ENCODE data around the gene GPRC5C. TPM values are rescaled to one million over a fixed set of nuclear protein-coding genes. Genes with fewer than 3 reads are reported as not detected.

Gene GPRC5C
- total and polyA plus RNA-seq, 2 of the 13 experiments (the other 11 are each of a cell fraction or from before 2014, with no cell fraction given) = 85.6 to 300 TPM

GRCh38 chr17:74442670-74443515 is 11.0 kb downstream of the GPRC5C start (continued):
- peak; percentile 45; the same call in 1 of the 2 replicates for TF ChIP-seq ZNF629 (CRISPR knock-in tag; conservative IDR thresholded peaks at IDR 0.05)
- TF ChIP-seq, protein P1, sequence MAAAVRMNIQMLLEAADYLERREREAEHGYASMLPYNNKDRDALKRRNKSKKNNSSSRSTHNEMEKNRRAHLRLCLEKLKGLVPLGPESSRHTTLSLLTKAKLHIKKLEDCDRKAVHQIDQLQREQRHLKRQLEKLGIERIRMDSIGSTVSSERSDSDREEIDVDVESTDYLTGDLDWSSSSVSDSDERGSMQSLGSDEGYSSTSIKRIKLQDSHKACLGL (CRISPR knock-in tag; IDR thresholded peaks at IDR 0.05) = peak; percentile 52
- TF ChIP-seq RAD21 (CRISPR knock-in tag; IDR thresholded peaks at IDR 0.05) = peak; percentile 57
- TF ChIP-seq, protein P2, sequence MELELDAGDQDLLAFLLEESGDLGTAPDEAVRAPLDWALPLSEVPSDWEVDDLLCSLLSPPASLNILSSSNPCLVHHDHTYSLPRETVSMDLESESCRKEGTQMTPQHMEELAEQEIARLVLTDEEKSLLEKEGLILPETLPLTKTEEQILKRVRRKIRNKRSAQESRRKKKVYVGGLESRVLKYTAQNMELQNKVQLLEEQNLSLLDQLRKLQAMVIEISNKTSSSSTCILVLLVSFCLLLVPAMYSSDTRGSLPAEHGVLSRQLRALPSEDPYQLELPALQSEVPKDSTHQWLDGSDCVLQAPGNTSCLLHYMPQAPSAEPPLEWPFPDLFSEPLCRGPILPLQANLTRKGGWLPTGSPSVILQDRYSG (CRISPR knock-in tag; IDR thresholded peaks at IDR 0.05) = peak; percentile 75; the same call in 1 of the 2 replicates
- TF ChIP-seq REST (IDR thresholded peaks at IDR 0.05; ENCODE audit: borderline replicate concordance in 1 of 2, low read depth in 1 of 2, low read length in 2 of 2) = peak in 1 of 2 experiments; percentile 69; a peak in 1 of 4 replicates
- peak; percentile 79 for TF ChIP-seq TBL1XR1 (IDR thresholded peaks at IDR 0.05; ENCODE audit: borderline replicate concordance, low read length, partially characterized antibody)
- TF ChIP-seq, protein P3, sequence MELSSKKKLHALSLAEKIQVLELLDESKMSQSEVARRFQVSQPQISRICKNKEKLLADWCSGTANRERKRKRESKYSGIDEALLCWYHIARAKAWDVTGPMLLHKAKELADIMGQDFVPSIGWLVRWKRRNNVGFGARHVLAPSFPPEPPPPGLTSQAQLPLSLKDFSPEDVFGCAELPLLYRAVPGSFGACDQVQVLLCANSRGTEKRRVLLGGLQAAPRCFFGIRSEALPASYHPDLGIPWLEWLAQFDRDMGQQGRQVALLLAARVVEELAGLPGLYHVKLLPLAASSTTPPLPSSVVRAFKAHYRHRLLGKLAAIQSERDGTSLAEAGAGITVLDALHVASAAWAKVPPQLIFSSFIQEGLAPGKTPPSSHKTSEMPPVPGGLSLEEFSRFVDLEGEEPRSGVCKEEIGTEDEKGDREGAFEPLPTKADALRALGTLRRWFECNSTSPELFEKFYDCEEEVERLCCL (CRISPR knock-in tag; IDR thresholded peaks at IDR 0.05; ENCODE audit: borderline replicate concordance) = no peak
- peak; percentile 89 for TF ChIP-seq ERF (CRISPR knock-in tag; IDR thresholded peaks at IDR 0.05)
- no peak for TF ChIP-seq NFRKB (IDR thresholded peaks at IDR 0.05)
- TF ChIP-seq PCBP2 (optimal IDR thresholded peaks at IDR 0.05; ENCODE audit: low read depth, low read length, poor library complexity, severe bottlenecking) = no peak
- peak; percentile 24; the same call in 1 of the 2 replicates for TF ChIP-seq TFDP1 (CRISPR knock-in tag; IDR thresholded peaks at IDR 0.05; ENCODE audit: borderline replicate concordance)
- TF ChIP-seq ATF7 (IDR thresholded peaks at IDR 0.05) = no peak
- peak; percentile 83 for TF ChIP-seq ATF7 (CRISPR knock-in tag; IDR thresholded peaks at IDR 0.05)
- TF ChIP-seq JARID2 (CRISPR knock-in tag; IDR thresholded peaks at IDR 0.05; ENCODE audit: insufficient replicate concordance) = no peak
- TF ChIP-seq ZMAT3 (CRISPR knock-in tag; conservative IDR thresholded peaks at IDR 0.05) = peak; percentile 79
- TF ChIP-seq KLF6 (CRISPR knock-in tag; IDR thresholded peaks at IDR 0.05) = peak; percentile 87; the same call in 1 of the 2 replicates
- TF ChIP-seq, protein P4, sequence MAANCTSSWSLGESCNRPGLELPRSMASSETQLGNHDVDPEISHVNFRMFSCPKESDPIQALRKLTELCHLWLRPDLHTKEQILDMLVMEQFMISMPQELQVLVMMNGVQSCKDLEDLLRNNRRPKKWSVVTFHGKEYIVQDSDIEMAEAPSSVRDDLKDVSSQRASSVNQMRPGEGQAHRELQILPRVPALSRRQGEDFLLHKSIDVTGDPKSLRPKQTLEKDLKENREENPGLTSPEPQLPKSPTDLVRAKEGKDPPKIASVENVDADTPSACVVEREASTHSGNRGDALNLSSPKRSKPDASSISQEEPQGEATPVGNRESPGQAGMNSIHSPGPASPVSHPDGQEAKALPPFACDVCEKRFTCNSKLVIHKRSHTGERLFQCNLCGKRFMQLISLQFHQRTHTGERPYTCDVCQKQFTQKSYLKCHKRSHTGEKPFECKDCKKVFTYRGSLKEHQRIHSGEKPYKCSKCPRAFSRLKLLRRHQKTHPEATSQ (CRISPR knock-in tag; IDR thresholded peaks at IDR 0.05; ENCODE audit: borderline replicate concordance) = peak; percentile 83; the same call in 1 of the 2 replicates
- no peak for TF ChIP-seq FOXM1 (CRISPR knock-in tag; IDR thresholded peaks at IDR 0.05)
- TF ChIP-seq SP140L (CRISPR knock-in tag; IDR thresholded peaks at IDR 0.05; ENCODE audit: borderline replicate concordance) = no peak
- peak; percentile 43; the same call in 1 of the 2 replicates for TF ChIP-seq KLF12 (CRISPR knock-in tag; IDR thresholded peaks at IDR 0.05; ENCODE audit: borderline replicate concordance)

Measured in HepG2 (cell line).